ENCODE measurements around the gene PPP1CA.

Gene PPP1CA

GRCh38 chr11:67401495-67402191 lies at the start of gene PPP1CA:
Gene PPP1CA, minus strand, starts transcription at chr11:67401858. Its CDS starts 76 bp downstream, at chr11:67401782.
- TF ChIP-seq, protein P1, sequence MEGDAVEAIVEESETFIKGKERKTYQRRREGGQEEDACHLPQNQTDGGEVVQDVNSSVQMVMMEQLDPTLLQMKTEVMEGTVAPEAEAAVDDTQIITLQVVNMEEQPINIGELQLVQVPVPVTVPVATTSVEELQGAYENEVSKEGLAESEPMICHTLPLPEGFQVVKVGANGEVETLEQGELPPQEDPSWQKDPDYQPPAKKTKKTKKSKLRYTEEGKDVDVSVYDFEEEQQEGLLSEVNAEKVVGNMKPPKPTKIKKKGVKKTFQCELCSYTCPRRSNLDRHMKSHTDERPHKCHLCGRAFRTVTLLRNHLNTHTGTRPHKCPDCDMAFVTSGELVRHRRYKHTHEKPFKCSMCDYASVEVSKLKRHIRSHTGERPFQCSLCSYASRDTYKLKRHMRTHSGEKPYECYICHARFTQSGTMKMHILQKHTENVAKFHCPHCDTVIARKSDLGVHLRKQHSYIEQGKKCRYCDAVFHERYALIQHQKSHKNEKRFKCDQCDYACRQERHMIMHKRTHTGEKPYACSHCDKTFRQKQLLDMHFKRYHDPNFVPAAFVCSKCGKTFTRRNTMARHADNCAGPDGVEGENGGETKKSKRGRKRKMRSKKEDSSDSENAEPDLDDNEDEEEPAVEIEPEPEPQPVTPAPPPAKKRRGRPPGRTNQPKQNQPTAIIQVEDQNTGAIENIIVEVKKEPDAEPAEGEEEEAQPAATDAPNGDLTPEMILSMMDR (IDR thresholded peaks at IDR 0.05) = peak; percentile 68

DNA sequence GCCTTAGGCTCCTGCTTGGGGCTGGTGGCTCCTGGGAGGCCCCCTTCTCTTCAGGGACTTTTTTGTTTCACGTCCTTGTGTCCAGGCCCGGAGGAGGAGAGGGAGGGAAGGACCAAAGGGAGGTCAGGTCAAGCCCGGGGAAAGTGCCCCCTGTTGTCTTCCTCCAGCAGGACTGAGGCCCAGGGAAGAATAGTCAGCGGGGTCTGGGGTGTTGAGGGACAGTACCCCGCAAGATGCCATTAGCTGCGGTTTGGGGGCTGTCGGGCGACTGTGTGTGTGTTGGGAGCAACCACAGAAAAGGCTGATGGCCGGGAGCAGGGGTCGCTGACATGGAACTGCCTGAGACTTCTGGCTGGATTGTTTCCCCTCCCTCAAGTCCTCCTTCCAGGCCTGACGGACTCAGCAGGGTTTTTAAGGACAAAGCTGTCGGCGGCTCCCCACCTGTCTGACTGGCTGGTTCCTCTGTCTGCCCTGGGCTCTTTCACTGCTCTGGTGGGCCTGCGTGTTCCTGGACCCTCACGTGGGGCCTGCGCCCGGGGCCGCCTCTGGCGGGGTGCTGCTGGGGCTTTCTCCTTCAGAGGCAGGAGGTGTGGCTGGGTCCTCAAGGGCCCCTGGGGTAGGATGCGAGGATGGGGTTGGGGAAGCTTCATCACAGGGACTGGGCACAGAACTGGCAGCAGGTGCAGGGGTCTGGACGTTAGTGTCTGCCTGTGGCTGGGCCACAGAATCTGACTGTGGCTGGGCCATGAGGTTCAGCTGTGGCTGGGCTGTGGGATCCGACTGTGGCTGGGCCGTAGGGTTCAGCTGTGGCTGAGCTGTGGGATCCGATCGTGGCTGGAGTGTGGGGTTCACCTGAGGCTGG lies 49.4 kb upstream of the PPP1CA start:
- TF ChIP-seq, protein P1 (IDR thresholded peaks at IDR 0.05) = no peak

DNA sequence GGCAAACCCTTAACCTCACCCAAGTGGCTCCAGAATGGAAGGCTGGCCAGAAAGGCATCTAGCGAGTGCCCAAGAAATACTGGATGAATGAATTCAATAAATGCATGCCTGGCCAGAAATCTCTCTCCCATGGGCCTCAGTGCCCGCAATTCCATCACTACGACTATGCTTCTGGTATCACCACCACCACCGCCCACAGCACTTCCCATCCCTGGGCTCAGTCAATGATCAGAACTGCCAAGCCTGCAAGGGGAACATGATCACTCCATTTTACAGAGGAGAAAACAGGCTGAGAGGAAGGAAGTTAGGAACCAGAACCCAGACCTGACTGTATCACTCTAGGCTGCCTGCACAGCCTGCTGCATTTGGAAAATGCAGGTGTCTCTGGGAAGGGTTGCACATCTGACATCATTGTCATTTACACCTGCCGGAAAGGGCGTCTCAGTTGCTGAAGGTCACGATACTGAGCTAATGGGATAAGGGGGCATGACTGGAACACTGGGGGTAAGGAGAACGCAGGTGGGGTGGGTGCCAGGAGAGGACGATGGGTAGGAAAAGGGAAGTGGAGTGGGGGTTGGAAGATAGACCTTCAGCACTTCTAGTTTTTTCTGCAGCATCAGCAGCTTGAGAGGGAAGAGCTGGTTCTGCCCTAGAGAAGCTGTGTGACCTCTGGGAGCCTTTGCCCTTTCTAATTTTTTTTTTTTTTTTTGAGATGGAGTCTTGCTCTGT lies 47.6 kb upstream of the PPP1CA start:
- TF ChIP-seq, protein P1 (IDR thresholded peaks at IDR 0.05) = no peak

DNA sequence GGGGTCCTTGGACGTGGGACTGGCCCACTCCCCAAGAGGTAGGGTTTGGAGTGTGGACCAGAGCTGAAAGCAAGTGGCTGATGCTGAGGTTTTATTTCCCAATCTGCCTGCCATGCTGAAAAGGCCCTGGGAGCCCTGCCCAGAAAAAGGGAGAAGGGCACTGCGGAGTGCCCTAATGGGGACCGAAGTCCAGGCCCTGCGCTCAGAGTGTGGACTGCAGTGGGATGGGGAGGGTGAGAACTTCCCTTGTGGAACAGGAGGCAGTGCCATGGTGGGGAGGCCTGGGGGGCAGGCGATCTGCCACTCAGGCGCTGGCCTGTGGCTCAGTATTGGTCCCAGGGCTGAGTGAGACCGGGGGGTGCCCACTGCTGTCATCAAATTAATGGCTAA lies 46.6 kb upstream of the PPP1CA start:
- TF ChIP-seq, protein P1 (IDR thresholded peaks at IDR 0.05) = no peak

DNA sequence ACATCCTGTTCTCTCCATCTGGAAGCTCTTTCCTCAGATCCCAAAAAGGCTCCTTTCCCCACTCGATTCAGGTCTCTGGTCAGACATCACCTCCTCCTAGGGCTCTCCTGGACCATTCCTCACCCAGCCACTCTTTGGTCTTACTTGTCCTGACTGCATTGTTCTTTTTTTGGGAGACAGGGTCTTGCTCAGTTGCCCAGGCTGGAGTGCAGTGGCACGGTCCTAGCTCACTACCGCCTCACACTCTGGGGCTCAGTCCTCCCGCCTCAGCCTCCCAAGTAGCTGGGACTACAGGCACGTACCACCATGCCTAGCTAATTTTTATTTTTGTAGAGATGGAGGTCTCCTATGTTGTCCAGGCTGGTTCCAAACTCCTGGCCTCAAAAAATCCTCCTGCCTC lies 43.9 kb upstream of the PPP1CA start:
- TF ChIP-seq, protein P1 (IDR thresholded peaks at IDR 0.05) = no peak

DNA sequence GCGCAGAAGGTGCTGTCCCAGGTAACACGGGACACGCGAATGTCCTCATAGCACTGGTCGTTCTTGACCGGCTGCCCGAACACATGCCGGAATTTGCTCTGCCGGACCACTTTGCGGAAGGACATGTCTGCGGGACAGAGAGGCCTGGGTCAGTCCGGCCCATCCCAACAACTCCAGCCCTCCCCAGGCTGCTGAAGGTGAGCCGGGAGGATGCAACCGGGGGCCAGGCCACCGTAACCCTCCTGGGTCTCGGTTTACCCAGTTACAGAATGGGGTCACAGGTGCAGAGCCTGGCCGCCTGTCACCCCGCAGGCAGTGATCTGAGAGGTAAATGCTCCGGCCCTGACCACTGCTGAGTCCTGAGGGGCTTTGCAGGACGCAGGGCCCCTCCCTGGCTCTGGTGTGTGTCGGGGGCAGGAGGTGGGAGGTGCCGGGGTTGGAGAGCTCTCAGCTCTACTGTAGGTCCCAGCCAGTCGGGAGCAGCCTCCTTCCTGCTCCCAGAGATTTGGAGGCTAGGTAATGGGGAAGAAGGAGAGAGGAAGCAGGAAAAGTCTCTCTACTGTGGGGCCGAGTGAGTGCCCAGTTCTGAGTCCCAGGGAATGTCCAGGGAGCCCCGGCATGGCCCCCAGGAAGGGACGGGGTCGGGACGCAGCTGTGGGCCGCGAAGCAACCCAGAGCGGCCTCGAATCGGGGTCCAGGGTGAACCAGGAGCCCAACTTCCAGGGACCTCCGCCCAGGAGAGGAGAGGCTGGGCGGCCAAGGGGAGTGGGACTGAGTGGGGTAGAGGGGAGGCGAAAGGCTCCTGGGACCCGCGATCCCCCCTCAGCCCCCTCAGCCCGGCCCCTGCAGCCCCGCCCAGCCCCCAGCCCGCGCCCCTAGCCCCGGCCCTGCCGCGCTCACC lies 41.1 kb upstream of the PPP1CA start:
- TF ChIP-seq, protein P1 (IDR thresholded peaks at IDR 0.05) = no peak
